DND-41 (cell line): ENCODE data around the gene AHSG.

Experiments
- ATAC-seq: fragments of 200-7000 bp; cut with Tn5 transposase; 3 replicates; pipeline ENCODE4 v1.9.1; 2021; ENCODE audit warnings: low read depth; ENCODE audit not compliant: insufficient read depth
- DNase-seq: peaks from one replicate; pipeline ENCODE4 v3.0.0-alpha.2; 2020
- H2AFZ ChIP-seq: 2 replicates; pipeline ENCODE4 v1.6.0; 2012; ENCODE audit warnings: low read depth, low read length
- H3K27ac ChIP-seq: 2 replicates; pipeline ENCODE4 v1.5.1; 2012; ENCODE audit warnings: low read length, inconsistent platforms
- H3K27me3 ChIP-seq: fragments of 200-600 bp; sonication (generic); 2 replicates; pipeline ENCODE4 v1.6.0; 2012; ENCODE audit warnings: low read length, mild to moderate bottlenecking, inconsistent platforms; ENCODE audit not compliant: insufficient read depth, poor library complexity
- H3K36me3 ChIP-seq: 2 replicates; pipeline ENCODE4 v1.5.1; 2012; ENCODE audit warnings: low read length, inconsistent platforms; ENCODE audit not compliant: insufficient read depth
- H3K4me1 ChIP-seq: 2 replicates; pipeline ENCODE4 v1.5.1; 2012; ENCODE audit warnings: mild to moderate bottlenecking, low read length; ENCODE audit not compliant: insufficient read depth
- H3K4me2 ChIP-seq: 2 replicates; pipeline ENCODE4 v1.6.0; 2012; ENCODE audit warnings: mild to moderate bottlenecking, moderate library complexity, low read length, inconsistent platforms; ENCODE audit not compliant: insufficient read depth
- H3K4me3 ChIP-seq, 2 experiments: fragments of 200-600 bp in 1 of 2; shearing (Covaris generic) in 1 of 2; 2 replicates each; pipeline ENCODE4 v1.5.1; 2012 to 2016; ENCODE audit warnings: inconsistent platforms in 2 of 2, low read length in 2 of 2, mild to moderate bottlenecking in 2 of 2, low read depth in 1 of 2, moderate library complexity in 1 of 2
- H3K79me2 ChIP-seq: 2 replicates; pipeline ENCODE4 v1.6.0; 2012; ENCODE audit warnings: low read length, inconsistent platforms; ENCODE audit not compliant: insufficient read depth
- H3K9ac ChIP-seq: 2 replicates; pipeline ENCODE4 v1.6.0; 2012; ENCODE audit warnings: low read depth, mild to moderate bottlenecking, inconsistent platforms, low read length, moderate library complexity
- H3K9me3 ChIP-seq: 2 replicates; pipeline ENCODE4 v1.5.1; 2012; ENCODE audit warnings: low read length, moderate library complexity, mild to moderate bottlenecking, inconsistent platforms; ENCODE audit not compliant: insufficient read depth, severe bottlenecking
- H4K20me1 ChIP-seq: 2 replicates; pipeline ENCODE4 v1.6.0; 2012; ENCODE audit warnings: low read length; ENCODE audit not compliant: insufficient read depth
- EZH2 ChIP-seq: IDR thresholded peaks from 3 replicates; pipeline ENCODE4 v1.6.1; 2012; ENCODE audit warnings: borderline replicate concordance, low read depth, mild to moderate bottlenecking, moderate library complexity, low read length, inconsistent platforms; ENCODE audit not compliant: severe bottlenecking
- TF ChIP-seq, protein P1 (sequence below): IDR thresholded peaks from 2 replicates; pipeline ENCODE4 v1.5.1; 2012; ENCODE audit warnings: borderline replicate concordance, low read length, moderate library complexity, mild to moderate bottlenecking; ENCODE audit not compliant: poor library complexity, severe bottlenecking; ENCODE audit errors: extremely low read depth

The AHSG gene

DNA sequence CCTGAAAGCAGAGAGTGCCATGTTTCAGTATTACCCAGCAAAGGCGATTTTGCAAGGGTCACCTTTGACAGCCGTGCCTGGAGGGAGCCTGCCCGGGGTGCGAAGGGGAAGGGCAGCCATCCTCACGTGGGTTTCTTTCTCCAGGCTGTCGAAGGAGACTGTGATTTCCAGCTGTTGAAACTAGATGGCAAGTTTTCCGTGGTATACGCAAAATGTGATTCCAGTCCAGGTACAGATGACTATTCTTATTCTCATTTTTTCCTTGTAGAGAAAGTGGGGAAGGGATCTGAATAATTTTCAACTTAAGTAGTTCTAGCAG lies 3.4 kb downstream of the AHSG start:
- Histone ChIP-seq H3K27me3 (peaks cover 33% of the 10 kb centered on the region), H3K4me1 (peaks cover 25% of the 10 kb centered on the region), H3K36me3 (no peaks in the 10 kb centered on the region), H2AFZ (no peak overlapping the region), H4K20me1 (no peaks in the 10 kb centered on the region), H3K27ac (no peak overlapping the region), H3K9ac (no peak overlapping the region), H3K79me2 (no peaks in the 10 kb centered on the region), H3K4me3 (no peak overlapping the region), H3K4me2 (no peak overlapping the region), H3K9me3 (no peaks in the 10 kb centered on the region)
- ATAC-seq (no peak), DNase-seq (no peak)
- TF ChIP-seq EZH2 = no peak
- TF ChIP-seq, protein P1, sequence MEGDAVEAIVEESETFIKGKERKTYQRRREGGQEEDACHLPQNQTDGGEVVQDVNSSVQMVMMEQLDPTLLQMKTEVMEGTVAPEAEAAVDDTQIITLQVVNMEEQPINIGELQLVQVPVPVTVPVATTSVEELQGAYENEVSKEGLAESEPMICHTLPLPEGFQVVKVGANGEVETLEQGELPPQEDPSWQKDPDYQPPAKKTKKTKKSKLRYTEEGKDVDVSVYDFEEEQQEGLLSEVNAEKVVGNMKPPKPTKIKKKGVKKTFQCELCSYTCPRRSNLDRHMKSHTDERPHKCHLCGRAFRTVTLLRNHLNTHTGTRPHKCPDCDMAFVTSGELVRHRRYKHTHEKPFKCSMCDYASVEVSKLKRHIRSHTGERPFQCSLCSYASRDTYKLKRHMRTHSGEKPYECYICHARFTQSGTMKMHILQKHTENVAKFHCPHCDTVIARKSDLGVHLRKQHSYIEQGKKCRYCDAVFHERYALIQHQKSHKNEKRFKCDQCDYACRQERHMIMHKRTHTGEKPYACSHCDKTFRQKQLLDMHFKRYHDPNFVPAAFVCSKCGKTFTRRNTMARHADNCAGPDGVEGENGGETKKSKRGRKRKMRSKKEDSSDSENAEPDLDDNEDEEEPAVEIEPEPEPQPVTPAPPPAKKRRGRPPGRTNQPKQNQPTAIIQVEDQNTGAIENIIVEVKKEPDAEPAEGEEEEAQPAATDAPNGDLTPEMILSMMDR = no peak

DNA sequence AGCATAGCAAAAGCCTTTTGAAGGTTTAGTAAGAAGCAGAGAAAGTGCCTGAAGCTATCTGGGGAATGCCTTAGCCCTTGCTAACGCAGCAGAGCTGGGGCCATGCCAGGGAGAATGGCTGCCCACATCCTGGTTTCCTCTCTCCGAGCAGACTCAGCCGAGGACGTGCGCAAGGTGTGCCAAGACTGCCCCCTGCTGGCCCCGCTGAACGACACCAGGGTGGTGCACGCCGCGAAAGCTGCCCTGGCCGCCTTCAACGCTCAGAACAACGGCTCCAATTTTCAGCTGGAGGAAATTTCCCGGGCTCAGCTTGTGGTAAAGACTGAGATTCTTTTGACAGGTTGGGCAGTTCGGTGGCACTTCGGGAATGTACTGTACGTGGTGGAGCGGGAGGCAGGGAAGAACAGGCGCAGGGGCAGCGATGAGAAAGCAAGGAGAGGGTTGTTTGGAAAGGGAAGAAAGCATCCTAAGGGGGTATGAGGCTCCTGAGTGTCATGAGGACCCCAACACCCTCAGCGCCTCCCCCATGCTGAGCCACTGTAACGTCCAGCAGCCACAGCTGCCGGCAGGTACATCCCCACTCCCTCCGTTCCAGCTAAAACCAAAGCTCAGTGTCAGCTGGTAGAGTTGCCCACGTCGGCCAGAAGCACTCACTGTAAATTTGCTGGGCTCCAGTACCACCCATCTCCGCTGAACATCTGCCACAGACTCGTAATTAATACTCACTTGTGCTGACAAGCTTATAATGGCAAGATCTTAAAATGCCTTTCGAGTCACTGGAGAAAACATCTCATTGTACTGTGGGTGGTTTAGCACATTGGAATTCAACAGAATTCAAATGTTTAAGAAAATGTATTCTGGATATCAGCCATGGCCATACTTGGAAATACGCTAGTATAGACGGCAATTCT lies 4.4 kb downstream of the AHSG start:
- Histone ChIP-seq H3K27me3 (peaks cover 29% of the 10 kb centered on the region), H3K4me3 (peak overlapping the region in 1 of 2 experiments; percentile 16; a peak in 1 of 4 replicates), H4K20me1 (no peaks in the 10 kb centered on the region), H3K79me2 (no peaks in the 10 kb centered on the region), H2AFZ (peak overlapping the region; percentile 74), H3K9ac (peak overlapping the region; percentile 16; the same call in 1 of the 2 replicates), H3K27ac (peak overlapping the region; percentile 17; the same call in 1 of the 2 replicates), H3K4me1 (peaks cover 25% of the 10 kb centered on the region), H3K9me3 (no peaks in the 10 kb centered on the region), H3K36me3 (no peaks in the 10 kb centered on the region), H3K4me2 (peak overlapping the region; percentile 54)
- TF ChIP-seq EZH2 = peak; percentile 48
- TF ChIP-seq, protein P1 = peak; percentile 97
- DNase-seq (peak; percentile 87), ATAC-seq (peak; percentile 99)

DNA sequence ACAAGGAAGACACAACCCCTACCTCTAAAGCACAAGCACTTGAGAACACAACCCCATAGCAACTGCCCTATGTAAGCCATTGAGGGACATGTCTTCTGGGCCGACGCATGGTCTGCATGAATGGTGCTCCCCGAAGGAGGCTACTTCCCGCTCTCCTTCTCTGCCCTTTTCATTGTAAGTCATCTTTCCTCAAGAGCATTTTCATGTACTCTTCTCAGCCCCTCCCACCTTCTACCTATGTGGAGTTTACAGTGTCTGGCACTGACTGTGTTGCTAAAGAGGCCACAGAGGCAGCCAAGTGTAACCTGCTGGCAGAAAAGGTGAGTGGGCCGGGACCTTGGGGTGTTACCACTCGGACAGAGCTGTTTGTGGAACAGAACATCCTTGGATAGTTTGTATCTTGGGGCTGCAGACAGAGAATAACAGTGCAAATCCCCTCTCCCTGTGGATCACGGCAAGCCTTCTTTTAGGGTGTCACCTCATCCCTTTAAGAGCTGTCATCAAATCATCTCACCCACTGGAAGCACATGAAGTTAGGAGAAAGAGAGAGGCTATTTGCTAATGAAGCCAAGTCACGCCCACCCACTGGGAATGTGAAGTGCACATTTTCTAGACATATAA lies 5.6 kb downstream of the AHSG start:
- Histone ChIP-seq H3K27me3 (peaks cover 25% of the 10 kb centered on the region), H3K4me1 (peaks cover 25% of the 10 kb centered on the region), H2AFZ (no peak overlapping the region), H3K4me2 (no peak overlapping the region), H3K79me2 (no peaks in the 10 kb centered on the region), H3K27ac (no peak overlapping the region), H3K9ac (no peak overlapping the region), H3K4me3 (no peak overlapping the region), H4K20me1 (no peaks in the 10 kb centered on the region), H3K36me3 (no peaks in the 10 kb centered on the region), H3K9me3 (no peaks in the 10 kb centered on the region)
- no peak for DNase-seq
- ATAC-seq = no peak
- TF ChIP-seq, protein P1 = no peak
- TF ChIP-seq EZH2 = no peak
